Activated naive CD4-positive, alpha-beta T cell treated with anti-CD3 and anti-CD28 coated beads, Interleukin-2, amount 50 U/mL, for 16 hours (primary cell): ENCODE results near the gene B3GAT1.

ENCODE experiments used
- DNase-seq: peaks from one replicate; pipeline ENCODE4 v3.0.0-alpha.2; 2020

B3GAT1 gene

GRCh38 chr11:134389464-134390180 is 22.4 kb downstream of the B3GAT1 start:
- no peak for DNase-seq

- DNase-seq = no peak
Measured at GRCh38 chr11:134388590-134388989, 23.5 kb downstream of the B3GAT1 start.

DNA sequence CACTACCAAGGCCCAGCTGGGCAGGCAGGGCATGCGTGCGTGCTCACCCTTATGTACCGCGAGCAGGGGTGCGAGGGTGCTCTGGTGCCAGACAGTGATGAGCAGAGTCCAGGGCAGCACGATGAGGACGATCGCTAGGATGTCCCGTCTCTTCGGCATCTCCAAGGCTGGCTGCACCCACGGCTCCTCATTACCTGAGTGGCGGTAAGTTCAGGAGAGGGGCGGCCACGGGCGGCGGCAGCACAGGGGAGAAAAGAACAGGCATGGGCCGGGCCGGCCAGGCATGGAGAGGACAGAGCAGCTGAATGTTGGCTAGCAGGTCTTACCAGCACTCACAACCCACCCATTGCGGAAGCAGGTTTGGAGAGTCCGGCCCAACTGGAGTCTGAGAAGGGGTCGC is 24.5 kb downstream of the B3GAT1 start:
- no peak for DNase-seq

- DNase-seq = no peak
Measured at GRCh38 chr11:134386945-134387344, 25.1 kb downstream of the B3GAT1 start.

DNA sequence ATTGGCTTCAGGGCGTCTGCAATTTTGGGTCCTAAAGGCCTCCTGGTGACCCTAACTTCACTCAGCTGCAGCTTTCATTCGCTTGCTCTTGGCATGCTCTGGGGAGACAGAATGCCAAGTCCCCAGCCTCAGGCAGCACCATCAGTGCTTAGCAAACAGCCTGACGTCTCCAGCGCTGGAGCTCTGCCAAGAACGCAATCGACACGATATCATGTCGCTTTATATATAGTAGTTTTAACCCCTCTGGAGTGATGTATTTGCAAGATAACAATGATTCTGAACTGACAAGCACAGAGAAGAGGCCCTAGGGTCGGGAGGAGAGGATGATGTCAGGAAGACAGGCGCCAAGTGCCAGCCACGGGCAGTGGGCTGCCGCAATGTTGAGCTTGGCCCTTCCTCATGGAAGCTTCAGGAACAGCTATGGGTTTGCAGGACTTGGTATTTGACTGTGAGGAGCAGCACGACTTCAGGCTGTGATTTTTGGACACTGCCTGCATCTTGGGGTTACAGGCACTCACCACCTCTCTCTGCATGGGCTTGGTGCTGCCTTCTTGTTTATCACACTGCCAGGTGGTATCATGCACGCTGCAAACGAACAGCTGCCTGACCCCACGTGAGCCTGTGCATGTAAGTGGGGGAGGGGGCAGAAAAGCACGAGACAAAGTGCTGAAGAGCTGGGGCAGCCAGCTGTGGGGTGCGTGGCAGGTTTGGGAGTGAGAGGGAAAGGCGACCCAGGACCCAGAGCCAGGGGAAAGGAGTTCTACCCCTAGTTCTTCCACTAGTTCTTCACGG is 26.1 kb downstream of the B3GAT1 start:
- no peak for DNase-seq

DNA sequence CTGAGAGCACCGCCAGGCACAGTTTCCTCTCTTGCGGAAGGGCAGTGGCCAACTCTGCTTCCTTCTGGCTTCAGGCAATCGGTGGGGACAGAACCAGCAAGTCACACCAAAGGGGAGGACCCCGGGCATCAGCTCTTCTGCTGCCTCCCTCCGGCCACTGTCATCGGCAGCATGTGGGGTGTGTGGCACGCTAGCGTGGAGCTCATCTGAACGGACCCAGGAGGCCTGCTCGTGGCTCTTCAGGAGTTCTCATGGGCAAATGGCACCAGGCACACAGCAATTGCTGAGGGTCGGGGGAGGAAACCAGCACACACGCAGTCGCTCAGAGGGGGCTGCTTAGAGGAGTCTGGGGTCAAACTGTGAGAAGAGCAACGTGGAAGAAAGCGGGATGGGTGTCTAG is 26.9 kb downstream of the B3GAT1 start:
- no peak for DNase-seq

GRCh38 chr11:134384406-134384805 is 27.6 kb downstream of the B3GAT1 start:
- DNase-seq = no peak

DNA sequence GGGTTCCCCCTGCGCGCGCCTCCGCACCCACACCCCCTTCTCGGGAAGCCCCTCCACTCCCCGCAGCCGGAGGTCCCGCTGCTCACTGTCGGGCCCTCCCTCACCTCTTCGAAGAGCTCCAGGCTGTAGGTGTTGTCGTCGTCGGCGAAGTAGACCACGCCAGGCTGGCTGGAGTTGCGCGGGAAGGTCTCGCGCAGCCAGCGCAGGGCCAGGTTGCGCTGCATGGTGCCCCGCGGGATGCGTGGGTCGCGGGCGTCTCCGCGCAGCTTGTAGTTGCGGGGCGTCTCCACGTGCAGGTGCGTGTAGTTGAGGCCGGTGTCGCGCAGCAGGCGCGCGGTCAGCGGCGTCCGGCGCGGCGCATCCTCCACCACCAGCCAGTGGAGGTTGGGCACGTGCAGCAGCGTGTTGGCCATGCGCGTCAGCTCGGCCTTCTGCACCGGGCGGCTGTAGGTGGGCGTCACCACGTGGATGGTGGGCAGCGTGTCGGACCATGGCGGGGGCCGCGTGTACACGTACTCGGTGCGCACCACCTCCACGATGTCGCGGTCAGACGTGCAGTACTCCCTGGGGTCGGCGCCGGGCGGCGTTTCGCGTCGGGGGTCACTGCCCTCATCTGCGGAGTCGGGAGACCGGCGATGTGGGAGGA is 28.3 kb downstream of the B3GAT1 start:
- DNase-seq = no peak

- no peak for DNase-seq
Measured at GRCh38 chr11:134382830-134383229, 29.2 kb downstream of the B3GAT1 start.

DNA sequence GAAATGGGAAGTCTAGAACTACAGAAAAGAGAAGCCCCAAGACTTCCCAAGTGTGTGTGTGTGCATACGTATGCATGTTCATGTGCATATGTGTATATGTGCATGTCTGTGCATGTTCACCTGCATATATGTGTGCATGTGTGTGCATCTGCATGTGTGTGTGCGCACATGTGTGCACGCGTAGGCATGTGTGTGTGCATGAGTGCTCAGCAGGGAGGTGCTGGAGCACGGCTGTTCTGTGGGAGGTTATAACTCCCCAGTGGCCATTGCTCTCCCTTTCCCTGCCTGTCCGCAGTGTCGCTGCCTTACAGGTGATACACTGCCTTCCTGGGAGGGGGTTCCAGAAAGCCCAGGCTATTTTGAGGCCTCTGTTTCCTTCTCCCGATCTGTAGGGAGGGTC is 29.8 kb downstream of the B3GAT1 start:
- DNase-seq = no peak

DNA sequence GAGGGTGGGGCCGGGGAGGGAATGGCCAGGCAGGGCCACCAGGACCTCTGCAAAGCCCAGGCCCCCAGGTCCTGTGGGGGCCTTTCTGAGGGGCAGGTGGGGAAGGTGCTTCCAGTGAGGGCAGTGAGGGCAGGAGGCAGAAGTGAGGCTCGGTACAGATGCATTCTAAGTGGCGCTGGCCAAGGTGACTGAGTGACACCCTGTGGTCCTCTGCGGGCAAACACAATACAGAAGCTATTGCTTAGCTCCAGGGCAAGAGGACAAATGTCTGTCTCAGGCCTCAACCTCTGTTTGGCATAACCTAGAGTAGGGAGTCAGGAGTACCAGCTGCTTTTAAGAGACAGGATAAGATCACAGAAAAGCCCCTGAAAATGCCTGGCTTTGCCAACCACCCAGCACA is 31.3 kb downstream of the B3GAT1 start:
- DNase-seq = no peak

DNA sequence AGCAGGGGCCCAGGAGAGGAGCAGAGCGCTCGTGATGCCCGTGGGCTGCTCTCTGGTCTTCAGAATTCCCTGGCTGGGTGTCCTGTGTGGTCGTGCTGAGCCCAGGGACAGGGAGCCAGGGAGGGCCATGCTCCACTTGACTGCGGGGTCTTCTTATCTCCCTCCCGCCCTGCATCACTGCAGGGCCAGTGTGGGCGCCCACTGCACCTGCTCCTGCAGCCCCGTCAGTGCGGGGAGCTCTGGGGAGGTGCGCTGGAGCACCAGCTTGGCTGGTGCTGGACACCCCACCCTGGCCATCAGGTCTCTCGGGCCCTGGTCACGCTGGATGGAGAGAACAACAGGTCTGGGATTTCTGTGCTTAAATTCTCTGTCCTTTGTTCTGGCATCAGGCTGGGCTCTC is 31.8 kb downstream of the B3GAT1 start:
- DNase-seq = no peak

DNA sequence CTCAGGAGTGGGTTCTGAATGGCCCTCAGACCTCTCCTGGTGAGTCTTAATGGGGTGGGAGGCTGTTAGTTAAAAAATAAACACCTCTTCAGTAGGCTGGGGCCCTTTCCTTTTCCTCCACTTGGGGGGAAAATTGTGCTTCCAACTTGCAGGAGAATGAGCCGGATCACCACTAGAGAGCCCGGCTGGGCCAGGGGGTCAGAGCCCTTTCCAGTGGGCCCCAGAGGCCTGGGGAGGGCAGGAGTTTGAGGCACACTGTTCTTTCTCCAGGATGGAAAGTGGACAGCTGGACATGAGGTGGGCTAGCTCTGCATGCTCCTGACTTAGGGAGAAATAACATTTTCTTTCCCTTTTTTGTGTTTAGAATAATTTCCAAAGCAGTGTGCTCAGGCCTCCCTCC is 32.8 kb downstream of the B3GAT1 start:
- DNase-seq = no peak

- no peak for DNase-seq
Measured at GRCh38 chr11:134377876-134378275, 34.2 kb downstream of the B3GAT1 start.

DNA sequence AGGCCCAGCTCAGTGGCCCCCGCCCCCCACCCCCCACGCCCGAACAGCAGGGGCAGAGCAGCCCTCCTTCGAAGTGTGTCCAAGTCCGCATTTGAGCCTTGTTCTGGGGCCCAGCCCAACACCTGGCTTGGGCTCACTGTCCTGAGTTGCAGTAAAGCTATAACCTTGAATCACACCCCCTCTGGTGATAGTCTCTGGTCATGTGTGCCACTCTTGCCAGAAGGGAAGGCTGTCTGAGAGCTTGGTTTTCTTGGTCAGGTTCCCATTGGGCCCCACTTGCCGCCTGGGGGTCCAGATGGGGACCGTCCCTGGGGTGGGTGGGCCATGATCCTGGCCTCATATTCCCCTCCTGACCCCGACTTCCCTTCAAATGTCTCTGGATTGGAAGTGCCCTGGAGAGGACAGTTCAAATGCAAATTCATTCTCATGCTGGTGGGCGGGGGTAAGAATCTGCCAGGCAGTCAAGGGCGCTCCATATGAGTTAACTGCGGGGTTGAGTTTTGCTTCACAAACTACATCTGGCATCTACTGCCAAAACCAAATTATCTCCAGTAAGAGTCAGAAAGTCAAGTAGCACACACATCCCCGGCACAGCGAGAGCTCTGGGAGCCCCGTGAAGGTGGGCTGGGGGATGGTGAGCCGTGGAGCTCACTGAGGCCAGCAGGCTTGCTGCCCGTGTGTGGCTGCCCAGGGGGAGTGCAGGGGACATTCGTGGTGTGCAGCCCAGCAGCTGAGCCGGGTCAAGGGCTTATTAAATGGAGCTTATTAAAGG is 35.7 kb downstream of the B3GAT1 start:
- DNase-seq = no peak

- DNase-seq = no peak
Measured at GRCh38 chr11:134374891-134375550, 37.0 kb downstream of the B3GAT1 start.

DNA sequence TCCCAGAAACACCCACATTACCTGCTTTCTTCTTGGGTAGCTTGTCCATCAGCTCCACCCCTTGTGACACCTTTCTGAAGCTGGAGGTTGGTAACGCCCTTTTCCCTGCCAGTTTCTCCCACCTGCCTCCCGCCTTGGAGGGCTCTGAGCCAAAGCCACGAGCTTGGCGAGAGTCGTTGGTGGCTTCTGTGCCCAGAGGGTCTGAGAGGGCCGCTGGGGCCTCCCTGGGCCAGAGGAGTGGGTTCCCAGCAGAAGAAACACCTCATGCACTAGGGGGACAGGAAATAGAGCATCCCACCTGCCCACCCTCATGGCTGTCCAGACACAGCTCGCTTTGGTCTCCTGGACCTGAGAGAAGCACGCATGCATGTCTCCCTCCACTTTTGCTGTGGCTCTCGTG is 37.9 kb downstream of the B3GAT1 start:
- DNase-seq = no peak

GRCh38 chr11:134373591-134374052 is 38.4 kb downstream of the B3GAT1 start:
- DNase-seq = no peak

- no peak for DNase-seq
Measured at GRCh38 chr11:134372961-134373360, 39.1 kb downstream of the B3GAT1 start.

GRCh38 chr11:134372536-134372935 is 39.5 kb downstream of the B3GAT1 start:
- no peak for DNase-seq

DNA sequence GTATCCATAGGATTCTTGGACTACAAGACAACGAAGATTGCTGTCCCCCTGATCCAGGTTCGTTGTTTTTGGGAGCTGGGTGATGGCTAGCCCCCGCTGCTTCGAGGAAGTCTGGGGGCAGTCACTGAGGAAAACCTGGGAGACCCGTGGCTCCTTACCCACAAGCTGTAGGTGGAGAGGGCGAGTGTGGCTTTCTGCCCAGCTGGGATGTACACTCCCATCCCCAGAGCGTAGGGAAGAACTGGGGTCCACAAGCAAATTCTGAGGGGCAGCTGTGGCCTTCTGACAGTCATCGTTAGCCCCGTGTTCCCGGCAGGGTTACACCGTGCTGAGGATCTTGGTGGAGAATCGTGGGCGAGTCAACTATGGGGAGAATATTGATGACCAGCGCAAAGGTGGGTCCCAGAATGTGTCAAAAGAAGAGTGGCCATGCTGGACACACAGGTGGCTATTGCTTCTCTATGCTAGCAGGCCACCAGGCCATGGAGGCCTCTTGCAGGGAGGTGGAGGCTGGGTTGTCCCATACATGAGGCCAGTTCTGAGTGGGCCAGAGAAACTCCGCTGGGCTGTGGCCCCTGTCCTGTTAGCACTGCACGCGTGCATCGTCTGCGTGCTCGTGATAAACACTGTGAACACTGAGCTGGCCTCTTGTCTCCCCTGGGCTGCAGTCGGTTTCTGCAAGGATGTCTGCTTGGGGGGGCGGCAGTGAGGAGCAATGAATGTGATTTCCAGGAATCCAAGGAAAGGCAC is 40.4 kb downstream of the B3GAT1 start:
- no peak for DNase-seq
